Breast epithelium (tissue), 3 donors: ENCODE data around the gene CHDH.

Experiments used
- CTCF ChIP-seq, 3 donors: fragments of 450-650 bp; IDR thresholded peaks; one replicate each; pipeline ENCODE4 v1.5.1; 2016 to 2017; ENCODE audit warnings: antibody characterized with exemption in 3 of 3, mild to moderate bottlenecking in 3 of 3, moderate library complexity in 3 of 3
- POLR2A ChIP-seq: fragments of 450-650 bp; IDR thresholded peaks from one replicate; pipeline ENCODE4 v1.6.1; 2016; ENCODE audit warnings: antibody characterized with exemption, mild to moderate bottlenecking, moderate library complexity
- POLR2AphosphoS5 ChIP-seq, 3 donors: sonication (generic); formaldehyde crosslinking; IDR thresholded peaks; one replicate each; pipeline ENCODE4 v1.6.1; 2017; ENCODE audit warnings: antibody characterized with exemption in 3 of 3

- TF ChIP-seq POLR2AphosphoS5 (IDR thresholded peaks at IDR 0.05) = no peak
- no peak for TF ChIP-seq CTCF (IDR thresholded peaks at IDR 0.05)
- TF ChIP-seq POLR2A = no peak
Observed at GRCh38 chr3:53812434-53812833, 33.8 kb downstream of the CHDH start.
